ENCODE measurements around the gene TNKS1BP1. TPM values are rescaled to one million over a fixed set of nuclear protein-coding genes. Genes with fewer than 3 reads are reported as not detected.

Gene TNKS1BP1
- total and polyA plus RNA-seq, 9 of the 15 experiments (the other 6 are each of a cell fraction or from before 2014, with no cell fraction given) = 1.1 to 47.2 (median 10.9) TPM

DNA sequence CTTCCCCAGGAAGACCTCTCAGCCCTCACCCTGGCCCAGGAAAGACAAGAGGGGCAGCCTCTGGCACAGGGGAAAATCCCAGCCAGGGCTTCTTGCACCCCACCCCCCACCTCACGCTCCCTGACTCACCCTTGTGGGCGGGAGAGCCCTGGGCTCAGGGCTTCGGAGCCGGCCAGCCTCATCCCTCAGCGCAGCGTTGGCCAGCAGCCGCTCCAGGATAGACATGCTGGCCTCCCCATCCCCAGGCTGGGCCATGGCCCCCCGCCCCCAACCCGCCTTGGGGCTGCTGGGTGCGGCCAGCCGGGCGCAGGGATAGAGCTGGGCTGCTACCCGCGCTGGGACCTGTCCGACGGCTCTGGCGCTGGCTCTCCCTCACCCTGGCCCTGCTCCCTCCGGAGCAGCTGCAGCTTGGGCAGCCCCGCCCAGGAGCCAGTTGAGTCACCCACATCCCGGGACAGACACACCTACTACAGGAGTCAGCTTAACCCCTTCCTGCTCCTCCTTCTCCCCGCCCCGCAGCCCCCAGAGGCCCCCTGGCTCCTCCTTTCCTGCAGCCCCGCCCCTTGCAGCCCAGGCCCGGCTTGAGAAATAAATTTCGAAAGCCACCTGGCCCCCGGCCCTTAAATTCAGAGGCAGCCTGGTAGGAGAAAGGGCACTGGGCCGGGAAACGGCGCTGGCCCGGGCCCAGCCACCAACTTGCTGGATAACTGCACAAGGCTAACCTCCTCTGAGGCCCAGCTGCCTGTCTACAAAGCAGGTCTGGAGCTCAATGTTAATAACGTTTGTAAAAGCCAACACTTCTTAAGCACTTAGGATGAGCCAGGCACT is 13.4 kb downstream of the TNKS1BP1 start (continued):
- TF ChIP-seq IRF9 (tag; IDR thresholded peaks at IDR 0.05) = no peak
- TF ChIP-seq AFF4 (CRISPR knock-in tag; IDR thresholded peaks at IDR 0.05) = no peak
- no peak for TF ChIP-seq ELF1 (tag; IDR thresholded peaks at IDR 0.05)
- 0 out of 2 replicates have a peak, but pooled peaks have one; percentile 10 for TF ChIP-seq CBFA2T3 (IDR thresholded peaks at IDR 0.05)
- no peak for TF ChIP-seq HNRNPL (IDR thresholded peaks at IDR 0.05; ENCODE audit: low read depth, low read length)
- TF ChIP-seq ZNF23 (CRISPR knock-in tag; IDR thresholded peaks at IDR 0.05) = no peak
- no peak for TF ChIP-seq SPI1 (IDR thresholded peaks at IDR 0.05; ENCODE audit: borderline replicate concordance, low read depth, low read length)
- TF ChIP-seq ZNF431 (CRISPR knock-in tag; IDR thresholded peaks at IDR 0.05) = no peak
- no peak for TF ChIP-seq LCOR (CRISPR knock-in tag; IDR thresholded peaks at IDR 0.05)
- TF ChIP-seq PHF21A (IDR thresholded peaks at IDR 0.05; ENCODE audit: borderline replicate concordance, low read depth) = no peak
- no peak for TF ChIP-seq MGA (IDR thresholded peaks at IDR 0.05)

Measured in K562 (cell line).